Spleen (tissue), 7 donors: Measurements from ENCODE around the gene ERGIC1.

Experiments
- CTCF ChIP-seq, 11 experiments: fragments of 200-600 bp in 7 of 11; fragments of 450-650 bp in 4 of 11; sonication (generic) in 4 of 11; IDR thresholded peaks in 8 of 11; conservative IDR thresholded peaks in 3 of 11; 1 replicate in 7 of 11; 2 replicates in 4 of 11; pipeline versions ENCODE4 v1.4.0 to v1.8.0; 2016 to 2021; ENCODE audit warnings: antibody characterized with exemption in 11 of 11, inconsistent platforms in 4 of 11, mild to moderate bottlenecking in 1 of 11
- POLR2A ChIP-seq, 3 donors: fragments of 450-650 bp; IDR thresholded peaks; one replicate each; pipeline ENCODE4 v1.5.1; 2017; ENCODE audit warnings: antibody characterized with exemption in 3 of 3, mild to moderate bottlenecking in 1 of 3
- donor health status: DM: no; HTN: no; CAD: no; lungs with moderate emphysema.
- donor health status: DM: no; HTN: no; CAD: no.
- donor health status: DM: no; HTN: no; CAD: no.

GRCh38 chr5:172939071-172939470, 105.0 kb downstream of the ERGIC1 start:
- TF ChIP-seq CTCF (IDR thresholded peaks at IDR 0.05 in 8 of 11, conservative IDR thresholded peaks at IDR 0.05 in 3 of 11) (peak in 3 of 11 experiments; percentile 8 to 27 (median 27)), POLR2A (IDR thresholded peaks at IDR 0.05) (no peak)
